SIG-M5 (cell line): ENCODE measurements around the gene ANO2.

Source experiments
- DNase-seq: peaks from one replicate; lab custom pipeline; 2025; lab: John Stamatoyannopoulos, UW

The ANO2 gene

GRCh38 chr12:5945071-5946008 is at the start of gene ANO2:
Gene ANO2, minus strand, starts transcription at chr12:5945259. Its CDS starts 42 bp downstream, at chr12:5945217.
- no peak for DNase-seq

GRCh38 chr12:5989621-5990020 is 44.6 kb upstream of the ANO2 start:
- no peak for DNase-seq

- no peak for DNase-seq
These were observed 43.6 kb upstream of the ANO2 start for GRCh38 chr12:5988659-5989116.

- DNase-seq: no peak
These were observed 43.0 kb upstream of the ANO2 start for GRCh38 chr12:5988088-5988487.

- no peak for DNase-seq
These were observed 42.5 kb upstream of the ANO2 start for GRCh38 chr12:5987573-5987972.

GRCh38 chr12:5985471-5985870 is 40.4 kb upstream of the ANO2 start:
- no peak for DNase-seq

GRCh38 chr12:5984873-5985272 is 39.8 kb upstream of the ANO2 start:
- no peak for DNase-seq

DNA sequence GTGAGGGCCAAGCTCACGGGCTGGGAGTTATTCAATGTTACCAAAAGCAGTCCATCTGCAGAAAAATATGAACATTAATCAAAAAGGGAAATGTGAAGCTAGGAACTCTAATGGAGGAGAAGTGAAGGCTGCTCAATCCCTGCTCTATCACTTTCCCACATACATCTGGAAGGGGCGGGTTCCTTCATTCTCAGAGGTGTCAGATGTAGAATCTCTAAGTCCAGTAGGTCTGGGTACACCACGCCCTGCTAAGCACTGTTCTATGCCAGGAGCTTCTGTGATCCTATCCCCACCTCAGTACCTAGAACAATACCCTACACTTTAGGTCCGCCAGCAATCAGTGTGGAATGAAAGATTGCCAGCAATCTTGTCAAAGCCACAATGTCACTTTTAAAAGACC is 37.0 kb upstream of the ANO2 start:
- no peak for DNase-seq

DNA sequence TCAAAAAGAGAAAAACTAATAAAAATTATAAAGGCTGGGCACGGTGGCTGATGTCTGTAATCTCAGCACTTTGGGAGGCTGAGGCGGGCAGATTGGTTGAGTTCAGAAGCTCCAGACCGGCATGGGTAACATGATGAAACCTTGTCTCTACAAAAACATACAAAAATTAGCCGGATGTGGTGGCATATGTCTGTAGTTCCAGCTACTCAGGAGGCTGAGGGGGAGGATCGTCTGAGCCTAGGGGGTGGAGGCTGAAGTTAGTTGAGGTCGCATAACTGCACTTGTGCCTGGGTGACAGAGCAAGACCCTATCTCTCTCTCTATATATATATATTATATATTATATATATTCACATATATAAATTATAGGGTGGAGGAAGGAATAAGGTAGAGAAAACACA is 32.5 kb upstream of the ANO2 start:
- no peak for DNase-seq

- DNase-seq: no peak
These were observed 31.7 kb upstream of the ANO2 start for GRCh38 chr12:5976711-5977110.

- no peak for DNase-seq
These were observed 31.1 kb upstream of the ANO2 start for GRCh38 chr12:5976196-5976595.

- DNase-seq: no peak
These were observed 28.5 kb upstream of the ANO2 start for GRCh38 chr12:5973461-5974115.

GRCh38 chr12:5972387-5972786 is 27.3 kb upstream of the ANO2 start:
- no peak for DNase-seq

DNA sequence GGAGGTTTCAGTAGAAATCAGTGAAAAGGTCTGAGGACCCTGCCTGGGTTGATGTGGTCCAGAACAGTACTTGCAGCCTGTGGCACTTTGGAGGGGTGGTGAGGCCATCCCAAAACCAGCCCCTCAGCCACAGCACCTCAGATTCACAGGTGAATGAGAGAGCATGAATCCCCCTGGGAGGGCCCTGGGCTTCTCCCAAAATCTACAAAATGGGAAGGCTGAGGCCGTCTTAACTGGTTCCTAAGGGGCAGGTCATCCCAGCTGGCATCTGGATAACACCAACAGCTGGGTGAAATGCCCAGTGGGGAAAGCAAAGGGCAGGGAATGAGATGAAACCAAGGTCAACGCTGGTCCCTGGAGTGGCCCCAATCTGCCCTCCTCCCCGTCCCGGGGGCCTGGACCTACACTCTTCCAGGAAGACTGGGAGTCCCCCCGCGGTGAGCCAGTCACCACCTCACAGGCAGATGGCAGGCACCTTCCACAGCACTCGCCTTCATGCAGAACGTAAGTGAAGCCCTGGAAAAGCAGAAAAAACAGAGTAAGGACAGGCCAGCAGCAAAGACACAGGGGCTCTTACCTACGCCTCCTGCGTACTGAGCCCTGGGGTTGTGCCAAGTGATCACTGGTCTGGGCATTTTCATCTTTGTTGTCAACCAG is 26.3 kb upstream of the ANO2 start:
- no peak for DNase-seq

- DNase-seq: no peak
These were observed 25.1 kb upstream of the ANO2 start for GRCh38 chr12:5969974-5970690.

DNA sequence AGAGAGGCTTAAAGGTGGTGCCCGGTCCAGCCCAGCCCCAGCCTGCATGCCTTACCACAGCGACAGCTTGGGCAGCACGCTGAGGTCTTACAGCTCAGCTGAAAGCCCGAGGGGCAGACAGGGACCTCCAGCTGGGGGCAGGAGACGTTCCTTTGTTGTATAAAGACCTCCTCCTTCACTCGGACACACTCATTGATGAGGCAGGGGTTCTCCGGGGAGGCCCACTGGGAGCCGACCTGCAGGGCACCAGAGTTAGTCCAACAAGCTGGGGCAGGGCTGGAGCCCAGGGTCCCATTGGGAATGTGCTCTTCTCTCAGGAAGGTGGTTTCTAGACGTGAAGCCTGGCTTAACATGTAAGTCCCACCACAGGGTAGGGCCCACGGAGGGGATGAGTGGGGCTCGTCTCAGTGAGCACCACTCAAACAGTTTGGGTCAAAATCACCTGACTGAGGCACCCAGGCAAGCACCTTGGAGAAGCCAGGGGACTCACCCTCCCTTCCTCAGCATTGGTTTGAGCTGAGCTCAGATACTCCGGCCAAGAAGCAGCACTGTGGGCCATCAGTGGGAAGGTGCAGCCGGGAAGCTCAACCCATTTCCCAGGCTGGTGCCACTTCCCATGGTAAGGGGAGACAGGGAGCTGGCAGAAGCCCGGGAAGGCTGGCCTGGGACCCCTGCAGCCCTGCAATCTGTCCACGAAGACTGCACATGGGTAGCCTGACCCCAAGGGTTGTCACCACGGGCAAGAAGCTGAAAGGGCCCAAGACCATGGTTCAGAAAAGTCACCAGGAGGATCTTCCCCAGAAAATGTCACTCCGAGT is 24.3 kb upstream of the ANO2 start:
- DNase-seq: no peak

GRCh38 chr12:5967645-5968415 is 22.8 kb upstream of the ANO2 start:
- DNase-seq: no peak

DNA sequence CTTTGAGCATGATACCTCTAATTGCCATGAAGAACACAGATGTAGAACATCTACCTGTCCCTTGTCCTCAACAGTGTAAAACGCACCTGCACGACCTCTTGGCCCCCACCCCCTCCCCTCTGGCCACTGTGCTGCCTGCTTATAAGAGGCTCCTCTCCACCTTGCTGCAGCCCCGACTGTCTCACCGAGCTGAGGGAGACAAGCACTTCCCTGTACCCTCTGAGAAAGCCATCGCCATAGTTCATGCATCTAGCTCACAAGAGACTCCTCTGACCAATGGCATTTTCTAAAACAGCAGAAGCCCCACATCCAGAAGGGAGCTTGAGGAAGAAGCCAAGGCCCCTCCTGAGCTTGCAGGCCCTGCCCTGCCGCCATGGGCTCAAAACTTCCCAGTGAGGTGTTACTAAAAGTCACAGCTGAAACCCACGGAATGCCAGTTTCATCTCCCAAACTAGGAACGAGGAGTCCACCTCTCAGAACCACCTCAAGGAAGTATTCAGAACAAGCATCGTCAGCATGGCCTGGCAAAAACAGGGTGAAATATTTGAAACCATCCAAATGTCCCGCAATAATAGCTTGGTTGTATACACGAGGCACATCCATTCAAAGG is 21.5 kb upstream of the ANO2 start:
- no peak for DNase-seq

- DNase-seq: no peak
These were observed 20.9 kb upstream of the ANO2 start for GRCh38 chr12:5965950-5966383.
